Mammary epithelial cell (primary cell): Measurements from ENCODE around the gene ITPRIPL2.

ENCODE experiments used
- CTCF ChIP-seq, 2 donors: IDR thresholded peaks in 1 of 2; conservative IDR thresholded peaks in 1 of 2; 2 replicates each; pipeline ENCODE4 v1.5.1; 2011 to 2012; ENCODE audit warnings: inconsistent platforms in 2 of 2, low read length in 2 of 2, mild to moderate bottlenecking in 2 of 2, control low read depth in 1 of 2, low read depth in 1 of 2; ENCODE audit not compliant: insufficient read depth in 1 of 2; ENCODE audit errors: extremely low read depth in 1 of 2
- EZH2 ChIP-seq: IDR thresholded peaks from 2 replicates; pipeline ENCODE4 v1.6.1; 2012; ENCODE audit warnings: low read length, inconsistent platforms, borderline replicate concordance

DNA sequence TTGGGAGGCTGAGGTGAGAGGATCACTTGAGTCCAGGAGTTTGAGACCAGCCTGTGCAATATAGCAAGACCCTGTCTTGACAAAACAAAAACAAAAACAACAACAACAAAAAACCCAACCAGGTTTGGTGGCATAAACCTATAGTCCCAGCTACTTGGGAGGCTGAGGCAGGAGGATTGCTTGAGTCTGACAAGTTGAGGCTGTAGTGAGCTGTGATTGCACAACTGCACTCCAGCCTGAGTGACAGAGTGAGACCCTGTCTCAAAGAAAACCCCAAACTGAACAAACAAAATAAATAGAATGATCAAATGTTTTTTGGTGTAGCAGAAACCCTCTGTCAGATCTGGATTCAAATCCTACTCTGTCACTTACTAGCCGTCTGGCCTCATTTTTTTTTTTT is 38.3 kb downstream of the ITPRIPL2 start:
- TF ChIP-seq EZH2 = no peak
- TF ChIP-seq CTCF (conservative IDR thresholded peaks at IDR 0.05 in 1 of 2, IDR thresholded peaks at IDR 0.05 in 1 of 2; ENCODE audit: extremely low read depth in 1 of 2, insufficient read depth in 1 of 2, low read depth in 1 of 2, low read length in 2 of 2) = no peak
